K562 (cell line): ENCODE measurements around the gene SOX12. TPM values are rescaled to one million over a fixed set of nuclear protein-coding genes. Genes with fewer than 3 reads are reported as not detected.

Source experiments
- FOXM1 ChIP-seq, 2 experiments: fragments of 450-650 bp in 1 of 2; sonication (generic) in 1 of 2; formaldehyde crosslinking in 1 of 2; IDR thresholded peaks; 2 replicates each; pipeline versions ENCODE4 v1.6.1 to v1.9.0; 2017 to 2022; ENCODE audit warnings: low read depth in 2 of 2, mild to moderate bottlenecking in 2 of 2, missing genetic modification reagents in 1 of 2, moderate library complexity in 1 of 2
- HCFC1 ChIP-seq: IDR thresholded peaks from 2 replicates; pipeline ENCODE4 v1.6.1; 2012; ENCODE audit warnings: low read depth, low read length, improper control_type of control experiment
- HLTF ChIP-seq: fragments of 450-650 bp; IDR thresholded peaks from 2 replicates; pipeline ENCODE4 v1.6.1; 2016
- HMG20B ChIP-seq: fragments of 250-450 bp; sonication (Bioruptor Pico); IDR thresholded peaks from 2 replicates; pipeline ENCODE4 v1.5.0; 2021; ENCODE audit warnings: mild to moderate bottlenecking
- KDM5B ChIP-seq: fragments of 200-600 bp; sonication (generic); IDR thresholded peaks from 2 replicates; pipeline ENCODE4 v1.6.1; 2012; ENCODE audit warnings: low read depth, mild to moderate bottlenecking, moderate library complexity, low read length, control low read depth, inconsistent platforms; ENCODE audit not compliant: insufficient replicate concordance
- L3MBTL2 ChIP-seq: fragments of 450-650 bp; IDR thresholded peaks from 2 replicates; pipeline ENCODE4 v1.6.1; 2016; ENCODE audit warnings: mild to moderate bottlenecking, moderate library complexity
- LEF1 ChIP-seq: fragments of 450-650 bp; IDR thresholded peaks from 2 replicates; pipeline ENCODE4 v1.6.1; 2016; ENCODE audit warnings: mild to moderate bottlenecking
- polyA plus RNA-seq, 8 experiments: library from polyadenylated mRNA; depleted of rRNA in 4 of 8; stranded (reverse) in 5 of 8; unstranded in 3 of 8; fragments of >200 nt; fragmentation: Nextera tagmentation in 2 of 8; fragmentation: Illumina TruSeq in 1 of 8; extraction: Ambion mirVana in 2 of 8; extraction: Trizol in 1 of 8; gene quantifications; 2 replicates each; pipeline versions ENCODE4 v1.2.1 to v1.2.3, GENCODE V29; 2011 to 2014; ENCODE audit warnings: inconsistent platforms in 1 of 8, missing spikeins in 1 of 8
- total RNA-seq, 7 experiments: library from RNA; depleted of rRNA in 6 of 7; stranded (reverse); fragments of >200 nt in 6 of 7; fragmentation: Illumina TruSeq in 2 of 7; extraction: Trizol in 2 of 7; gene quantifications; 2 replicates each; pipeline versions ENCODE4 v1.2.1 to v1.2.3, GENCODE V29; 2011 to 2021; ENCODE audit warnings: low replicate concordance in 1 of 7
- TF ChIP-seq, protein P1 (sequence below): sonication (generic); formaldehyde crosslinking; IDR thresholded peaks from 2 replicates; pipeline ENCODE4 v1.8.0; 2022; ENCODE audit warnings: missing genetic modification reagents, mild to moderate bottlenecking, moderate library complexity, borderline replicate concordance
- TF ChIP-seq, protein P2 (sequence below), 2 experiments: fragments of 250-450 bp in 1 of 2; fragments of 450-650 bp in 1 of 2; sonication (Bioruptor Pico) in 1 of 2; IDR thresholded peaks; 2 replicates each; pipeline versions ENCODE4 v1.6.1 to v1.8.0; 2016 to 2021; ENCODE audit warnings: mild to moderate bottlenecking in 2 of 2, moderate library complexity in 2 of 2, missing compliant biosample characterization in 1 of 2, missing genetic modification characterization in 1 of 2
- TF ChIP-seq, protein P3 (sequence below): sonication (generic); formaldehyde crosslinking; IDR thresholded peaks from 2 replicates; pipeline ENCODE4 v1.8.1; 2023; ENCODE audit warnings: mild to moderate bottlenecking, missing genetic modification reagents
- TF ChIP-seq, protein P4 (sequence below): fragments of 200-800 bp; sonication (Bioruptor generic); IDR thresholded peaks from 2 replicates; pipeline ENCODE4 v1.6.1; 2016; ENCODE audit warnings: missing genetic modification characterization, missing compliant biosample characterization

Gene SOX12
- total and polyA plus RNA-seq, 9 of the 15 experiments (the other 6 are each of a cell fraction or from before 2014, with no cell fraction given), result 0.42 to 26.3 (median 2.6) TPM

DNA sequence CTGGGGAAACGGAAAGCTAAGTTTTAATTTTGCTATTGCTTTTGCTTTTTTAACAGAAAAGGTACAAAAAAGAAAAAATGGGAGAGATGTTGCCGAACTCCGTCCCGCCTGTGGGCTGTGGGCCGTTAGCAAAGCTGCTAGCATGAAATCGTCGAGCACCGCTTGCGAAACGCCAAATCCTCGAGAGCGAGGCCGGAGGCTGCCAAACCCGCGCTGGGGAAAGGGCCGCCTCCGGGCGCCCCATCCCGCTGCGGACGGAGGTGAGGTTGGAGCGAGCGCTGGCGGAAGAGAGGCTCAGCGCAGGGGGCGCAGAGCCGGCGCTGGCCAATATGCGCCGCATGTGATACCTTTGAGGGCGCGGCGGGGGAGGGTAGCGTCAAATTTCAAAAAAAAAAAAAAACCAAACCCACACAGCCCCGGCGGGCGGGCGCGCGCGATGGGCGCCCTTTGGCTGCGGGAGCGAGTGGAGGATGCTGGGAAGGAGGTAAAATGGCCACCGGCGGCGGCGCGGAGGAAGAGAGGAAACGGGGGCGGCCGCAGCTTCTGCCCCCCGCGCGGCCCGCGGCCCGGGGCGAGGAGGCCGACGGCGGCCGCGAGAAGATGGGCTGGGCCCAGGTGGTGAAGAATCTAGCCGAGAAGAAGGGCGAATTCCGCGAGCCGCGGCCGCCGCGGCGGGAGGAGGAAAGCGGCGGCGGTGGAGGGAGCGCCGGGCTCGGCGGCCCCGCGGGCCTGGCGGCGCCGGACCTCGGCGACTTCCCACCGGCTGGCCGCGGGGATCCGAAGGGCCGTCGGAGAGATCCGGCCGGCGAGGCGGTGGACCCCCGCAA lies 28.0 kb upstream of the SOX12 start, which contains the start of gene ZCCHC3 (continued):
- peak; percentile 68 for TF ChIP-seq HCFC1
- TF ChIP-seq FOXM1 (IDR thresholded peaks at IDR 0.05; ENCODE audit: low read depth), result peak; percentile 47
- no peak for TF ChIP-seq FOXM1 (CRISPR knock-in tag; IDR thresholded peaks at IDR 0.05; ENCODE audit: low read depth)
- peak; percentile 43; the same call in 1 of the 2 replicates for TF ChIP-seq LEF1
- TF ChIP-seq, protein P1, sequence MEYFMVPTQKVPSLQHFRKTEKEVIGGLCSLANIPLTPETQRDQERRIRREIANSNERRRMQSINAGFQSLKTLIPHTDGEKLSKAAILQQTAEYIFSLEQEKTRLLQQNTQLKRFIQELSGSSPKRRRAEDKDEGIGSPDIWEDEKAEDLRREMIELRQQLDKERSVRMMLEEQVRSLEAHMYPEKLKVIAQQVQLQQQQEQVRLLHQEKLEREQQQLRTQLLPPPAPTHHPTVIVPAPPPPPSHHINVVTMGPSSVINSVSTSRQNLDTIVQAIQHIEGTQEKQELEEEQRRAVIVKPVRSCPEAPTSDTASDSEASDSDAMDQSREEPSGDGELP (CRISPR knock-in tag), result peak; percentile 93
- peak; percentile 54 for TF ChIP-seq KDM5B
- TF ChIP-seq, protein P2, sequence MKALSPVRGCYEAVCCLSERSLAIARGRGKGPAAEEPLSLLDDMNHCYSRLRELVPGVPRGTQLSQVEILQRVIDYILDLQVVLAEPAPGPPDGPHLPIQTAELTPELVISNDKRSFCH (CRISPR knock-in tag; IDR thresholded peaks at IDR 0.05), result no peak
- TF ChIP-seq, protein P2 (tag; IDR thresholded peaks at IDR 0.05), result peak; percentile 35; the same call in 1 of the 2 replicates
- TF ChIP-seq, protein P3, sequence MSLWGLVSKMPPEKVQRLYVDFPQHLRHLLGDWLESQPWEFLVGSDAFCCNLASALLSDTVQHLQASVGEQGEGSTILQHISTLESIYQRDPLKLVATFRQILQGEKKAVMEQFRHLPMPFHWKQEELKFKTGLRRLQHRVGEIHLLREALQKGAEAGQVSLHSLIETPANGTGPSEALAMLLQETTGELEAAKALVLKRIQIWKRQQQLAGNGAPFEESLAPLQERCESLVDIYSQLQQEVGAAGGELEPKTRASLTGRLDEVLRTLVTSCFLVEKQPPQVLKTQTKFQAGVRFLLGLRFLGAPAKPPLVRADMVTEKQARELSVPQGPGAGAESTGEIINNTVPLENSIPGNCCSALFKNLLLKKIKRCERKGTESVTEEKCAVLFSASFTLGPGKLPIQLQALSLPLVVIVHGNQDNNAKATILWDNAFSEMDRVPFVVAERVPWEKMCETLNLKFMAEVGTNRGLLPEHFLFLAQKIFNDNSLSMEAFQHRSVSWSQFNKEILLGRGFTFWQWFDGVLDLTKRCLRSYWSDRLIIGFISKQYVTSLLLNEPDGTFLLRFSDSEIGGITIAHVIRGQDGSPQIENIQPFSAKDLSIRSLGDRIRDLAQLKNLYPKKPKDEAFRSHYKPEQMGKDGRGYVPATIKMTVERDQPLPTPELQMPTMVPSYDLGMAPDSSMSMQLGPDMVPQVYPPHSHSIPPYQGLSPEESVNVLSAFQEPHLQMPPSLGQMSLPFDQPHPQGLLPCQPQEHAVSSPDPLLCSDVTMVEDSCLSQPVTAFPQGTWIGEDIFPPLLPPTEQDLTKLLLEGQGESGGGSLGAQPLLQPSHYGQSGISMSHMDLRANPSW (CRISPR knock-in tag), result no peak
- peak; percentile 98 for TF ChIP-seq L3MBTL2
- TF ChIP-seq HLTF, result 0 out of 2 replicates have a peak, but pooled peaks have one; percentile 35
- TF ChIP-seq, protein P4, sequence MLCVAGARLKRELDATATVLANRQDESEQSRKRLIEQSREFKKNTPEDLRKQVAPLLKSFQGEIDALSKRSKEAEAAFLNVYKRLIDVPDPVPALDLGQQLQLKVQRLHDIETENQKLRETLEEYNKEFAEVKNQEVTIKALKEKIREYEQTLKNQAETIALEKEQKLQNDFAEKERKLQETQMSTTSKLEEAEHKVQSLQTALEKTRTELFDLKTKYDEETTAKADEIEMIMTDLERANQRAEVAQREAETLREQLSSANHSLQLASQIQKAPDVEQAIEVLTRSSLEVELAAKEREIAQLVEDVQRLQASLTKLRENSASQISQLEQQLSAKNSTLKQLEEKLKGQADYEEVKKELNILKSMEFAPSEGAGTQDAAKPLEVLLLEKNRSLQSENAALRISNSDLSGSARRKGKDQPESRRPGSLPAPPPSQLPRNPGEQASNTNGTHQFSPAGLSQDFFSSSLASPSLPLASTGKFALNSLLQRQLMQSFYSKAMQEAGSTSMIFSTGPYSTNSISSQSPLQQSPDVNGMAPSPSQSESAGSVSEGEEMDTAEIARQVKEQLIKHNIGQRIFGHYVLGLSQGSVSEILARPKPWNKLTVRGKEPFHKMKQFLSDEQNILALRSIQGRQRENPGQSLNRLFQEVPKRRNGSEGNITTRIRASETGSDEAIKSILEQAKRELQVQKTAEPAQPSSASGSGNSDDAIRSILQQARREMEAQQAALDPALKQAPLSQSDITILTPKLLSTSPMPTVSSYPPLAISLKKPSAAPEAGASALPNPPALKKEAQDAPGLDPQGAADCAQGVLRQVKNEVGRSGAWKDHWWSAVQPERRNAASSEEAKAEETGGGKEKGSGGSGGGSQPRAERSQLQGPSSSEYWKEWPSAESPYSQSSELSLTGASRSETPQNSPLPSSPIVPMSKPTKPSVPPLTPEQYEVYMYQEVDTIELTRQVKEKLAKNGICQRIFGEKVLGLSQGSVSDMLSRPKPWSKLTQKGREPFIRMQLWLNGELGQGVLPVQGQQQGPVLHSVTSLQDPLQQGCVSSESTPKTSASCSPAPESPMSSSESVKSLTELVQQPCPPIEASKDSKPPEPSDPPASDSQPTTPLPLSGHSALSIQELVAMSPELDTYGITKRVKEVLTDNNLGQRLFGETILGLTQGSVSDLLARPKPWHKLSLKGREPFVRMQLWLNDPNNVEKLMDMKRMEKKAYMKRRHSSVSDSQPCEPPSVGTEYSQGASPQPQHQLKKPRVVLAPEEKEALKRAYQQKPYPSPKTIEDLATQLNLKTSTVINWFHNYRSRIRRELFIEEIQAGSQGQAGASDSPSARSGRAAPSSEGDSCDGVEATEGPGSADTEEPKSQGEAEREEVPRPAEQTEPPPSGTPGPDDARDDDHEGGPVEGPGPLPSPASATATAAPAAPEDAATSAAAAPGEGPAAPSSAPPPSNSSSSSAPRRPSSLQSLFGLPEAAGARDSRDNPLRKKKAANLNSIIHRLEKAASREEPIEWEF (CRISPR knock-in tag), result no peak
- TF ChIP-seq HMG20B (CRISPR knock-in tag), result no peak
